ELF-1 (cell line): ENCODE results near the gene SLC35D2.
"Not testable (repeated sequence)": the region's sequence is repeated elsewhere in the genome, so short reads cannot be mapped to it uniquely, and the experiment has no call there.

Experiments
- DNase-seq: peaks from one replicate; pipeline ENCODE4 v3.0.0-alpha.2; 2016; ENCODE audit warnings: low read depth, low spot score

SLC35D2 gene

DNA sequence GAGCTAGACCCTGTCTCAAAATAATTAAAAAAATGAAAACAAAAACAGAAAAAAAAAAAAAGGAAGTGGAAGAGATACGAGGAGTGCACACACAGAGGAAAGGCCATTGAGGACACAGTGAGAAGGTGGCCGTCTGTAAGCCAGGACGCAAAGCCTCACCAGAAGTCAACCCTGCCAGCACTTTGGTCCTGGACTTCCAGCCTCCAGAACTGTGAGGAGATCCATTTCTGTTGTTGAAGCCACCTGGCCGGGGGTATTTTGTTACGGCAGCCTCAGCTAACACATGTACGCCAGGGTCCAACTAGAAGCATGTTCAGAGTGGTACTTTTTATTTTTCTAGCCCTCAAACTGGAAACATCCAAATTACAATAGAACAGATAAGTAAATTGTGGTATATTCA is 21.8 kb downstream of the SLC35D2 start:
- no peak for DNase-seq

DNA sequence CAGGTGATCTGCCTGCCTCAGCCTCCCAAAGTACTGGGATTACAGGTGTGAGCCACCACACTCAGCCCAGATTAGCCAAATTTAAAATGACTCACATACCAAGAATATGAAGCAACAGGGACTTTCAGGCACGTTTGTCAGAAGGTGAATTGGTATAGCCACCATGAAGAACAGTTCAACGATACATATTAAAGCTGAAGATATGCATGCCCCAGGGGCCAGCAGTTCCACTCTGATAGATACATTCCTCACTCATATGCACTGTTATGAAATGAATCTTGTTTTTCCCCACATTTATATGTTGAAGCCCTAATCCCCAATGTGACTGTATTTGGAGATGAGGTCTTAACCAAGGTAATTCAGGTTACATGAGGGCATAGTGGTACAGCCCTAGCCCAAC is 22.5 kb downstream of the SLC35D2 start:
- DNase-seq, result no peak

DNA sequence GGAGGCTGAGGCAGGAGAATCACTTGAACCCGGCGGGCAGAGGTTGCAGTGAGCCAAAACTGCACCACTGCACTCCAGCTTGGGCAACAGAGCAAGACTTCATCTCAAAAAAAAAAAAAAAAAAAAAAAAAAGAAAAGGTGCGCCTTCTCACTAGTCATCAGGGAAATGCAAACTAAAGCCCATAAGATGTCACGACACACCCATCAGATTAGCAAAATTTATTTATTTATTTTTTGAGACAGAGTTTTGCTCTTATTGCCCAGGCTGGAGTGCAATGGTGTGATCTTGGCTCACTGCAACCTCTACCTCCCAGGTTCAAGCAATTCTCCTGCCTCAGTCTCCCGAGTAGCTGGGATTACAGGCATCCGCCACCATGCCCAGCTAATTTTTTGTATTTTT is 23.0 kb downstream of the SLC35D2 start:
- DNase-seq, result not testable (repeated sequence)

DNA sequence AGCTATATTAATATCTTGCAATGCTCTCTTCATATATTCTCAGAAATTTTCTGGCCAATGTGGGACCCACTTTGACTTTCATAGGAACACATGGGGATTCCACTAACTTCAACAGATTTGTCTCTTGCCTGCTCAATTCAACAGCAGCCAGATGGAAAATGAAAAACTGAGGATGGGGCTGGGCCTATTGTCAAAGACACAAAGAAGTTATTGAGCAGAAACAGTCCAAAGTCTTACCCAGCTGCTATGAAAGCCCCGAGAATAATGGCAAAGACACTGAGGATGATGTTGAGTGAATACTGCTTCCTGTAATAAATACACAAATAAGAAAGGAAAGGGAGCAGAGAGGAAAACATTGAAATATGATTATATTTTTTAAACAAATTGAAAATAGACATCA is 32.6 kb downstream of the SLC35D2 start:
- DNase-seq, result no peak

DNA sequence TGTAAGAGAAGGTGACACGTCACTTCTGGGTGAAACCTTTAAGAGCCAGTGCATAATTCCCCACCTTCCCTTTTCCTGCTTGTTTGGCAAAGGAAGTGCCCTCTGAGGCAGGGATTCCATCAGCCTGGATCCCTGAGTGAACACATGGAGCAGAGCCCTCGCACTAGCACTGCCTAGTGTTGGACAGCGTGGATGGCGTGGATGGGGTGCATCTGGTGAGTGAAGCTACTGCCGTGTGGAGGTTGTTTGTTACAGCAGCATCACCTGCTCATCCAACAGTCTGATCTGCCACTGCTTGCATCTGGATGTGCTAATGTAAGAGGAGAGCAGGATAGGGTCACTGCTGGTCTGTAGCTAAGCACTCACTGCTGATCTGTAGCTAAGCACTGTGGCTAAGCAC is 35.2 kb downstream of the SLC35D2 start:
- DNase-seq, result no peak

DNA sequence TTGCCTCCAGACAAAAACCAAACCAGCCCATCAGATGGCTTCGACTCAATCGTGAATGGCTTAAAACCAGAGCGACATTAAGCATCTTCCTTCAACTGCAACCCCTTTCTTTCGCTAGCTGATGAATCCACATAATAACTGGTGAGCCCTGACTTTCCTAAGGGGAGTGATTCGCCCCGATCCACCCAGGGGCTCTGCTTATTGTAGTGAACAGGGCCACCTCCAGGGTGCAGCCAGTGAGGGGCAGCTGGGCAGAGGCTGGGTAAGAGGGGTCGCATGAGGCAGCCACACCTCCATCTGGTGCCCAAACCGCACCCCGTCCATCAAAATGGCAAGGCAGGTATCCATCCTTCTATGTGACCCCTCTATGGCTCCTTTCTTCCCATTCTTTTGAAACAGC is 38.0 kb downstream of the SLC35D2 start:
- DNase-seq, result no peak

DNA sequence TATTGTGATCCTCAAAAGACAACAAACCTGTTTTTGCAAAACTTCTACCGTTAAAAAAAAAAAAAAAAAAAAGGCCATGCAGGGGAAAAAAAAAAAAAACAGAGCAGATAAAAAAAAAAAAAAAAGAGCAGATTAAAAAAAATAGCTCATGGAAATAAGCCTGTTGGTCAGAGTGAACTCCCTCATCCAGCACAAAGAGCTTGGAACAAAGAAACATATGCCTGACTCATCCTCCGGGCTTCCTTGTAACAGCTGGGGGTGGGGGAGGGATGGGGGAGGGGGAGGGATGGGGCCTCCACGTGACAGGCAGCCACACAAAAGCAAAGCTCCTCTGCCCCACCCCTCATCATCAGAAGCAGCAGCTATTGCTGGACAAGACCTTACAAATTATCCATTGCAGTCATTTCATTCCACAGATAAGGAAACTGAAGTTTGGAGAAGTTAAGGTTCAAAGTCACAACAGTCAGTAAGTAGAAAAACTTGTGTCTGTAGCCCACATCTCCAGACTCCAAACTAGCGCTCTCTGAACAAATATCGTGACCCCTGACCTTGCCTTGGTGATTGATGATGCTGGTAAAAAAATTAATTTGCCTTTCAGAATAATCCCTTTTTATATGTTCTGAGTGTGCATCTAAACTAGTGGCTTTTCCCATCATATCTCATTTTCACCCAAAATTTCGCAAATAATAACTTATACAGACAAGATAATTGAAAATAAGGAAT is 38.9 kb downstream of the SLC35D2 start:
- DNase-seq, result peak; percentile 41

DNA sequence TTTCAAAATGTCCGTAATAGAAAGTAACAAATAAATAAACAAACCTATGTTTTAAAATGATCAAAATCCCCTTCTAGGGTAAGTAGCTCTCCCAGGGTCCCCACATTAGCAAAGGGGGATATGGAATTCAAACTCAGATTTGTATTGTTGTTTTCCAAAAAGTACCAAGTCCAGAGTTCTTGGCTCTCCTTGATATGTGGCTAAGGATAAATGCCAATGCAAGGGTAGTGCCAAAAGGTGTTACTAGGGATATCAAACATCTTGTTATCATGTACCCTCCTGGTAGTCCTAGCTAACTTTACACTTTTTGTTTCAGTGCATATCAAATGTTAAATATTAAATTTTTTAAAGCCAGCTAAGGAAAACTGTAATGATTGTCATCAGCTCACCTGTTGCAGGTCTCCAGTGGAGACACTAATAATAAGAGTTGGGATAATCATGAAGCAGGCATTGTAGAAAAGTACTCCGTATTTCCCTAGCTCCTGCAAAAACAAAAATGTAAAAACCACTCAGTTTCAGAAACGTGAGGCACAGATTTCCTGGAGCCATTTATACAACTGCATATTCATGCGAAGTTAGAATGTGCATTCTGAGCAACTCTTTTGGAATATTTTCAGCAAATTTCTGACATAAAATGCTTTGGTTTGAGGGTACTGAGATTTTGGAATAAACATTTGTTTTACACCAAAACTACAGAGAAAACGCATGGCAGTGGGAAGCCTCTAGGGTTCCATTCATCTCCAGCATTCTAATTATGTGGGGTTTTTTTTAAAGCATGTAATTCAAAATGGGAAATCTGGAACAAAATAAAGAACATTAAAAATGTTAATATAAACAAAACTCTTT is 39.8 kb downstream of the SLC35D2 start:
- no peak for DNase-seq

DNA sequence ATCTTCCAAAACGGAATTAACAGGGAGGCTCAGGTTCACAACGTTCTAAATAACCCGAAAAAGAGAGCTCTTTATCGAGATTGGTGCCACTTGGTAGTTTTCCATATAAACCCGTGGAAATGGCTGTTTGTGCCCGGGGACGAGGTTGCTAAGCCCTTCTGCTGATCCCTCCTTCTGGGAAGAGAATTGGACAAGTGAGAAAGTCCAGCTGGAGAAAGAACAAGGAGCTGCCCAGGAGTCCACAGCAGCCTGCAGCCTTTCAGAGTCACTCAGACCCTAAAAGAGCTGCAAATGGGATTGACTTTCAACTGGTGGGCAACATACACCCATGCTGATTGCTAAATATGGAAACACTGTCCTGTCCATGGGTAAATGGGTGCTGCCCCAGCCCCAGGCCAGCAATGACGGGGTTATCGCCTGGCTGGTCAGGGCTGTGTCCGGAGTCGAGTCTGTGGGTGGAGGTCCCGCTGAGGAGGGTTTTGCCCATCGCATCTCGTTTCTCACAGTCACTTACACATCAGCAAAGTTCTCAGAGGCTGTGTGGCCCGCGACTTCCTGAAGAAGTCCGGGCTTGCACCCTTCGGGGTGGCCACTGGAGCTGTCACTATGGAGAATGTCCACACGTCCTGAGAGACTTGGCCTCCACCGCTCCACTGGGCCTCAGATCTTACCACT is 40.8 kb downstream of the SLC35D2 start:
- no peak for DNase-seq

DNA sequence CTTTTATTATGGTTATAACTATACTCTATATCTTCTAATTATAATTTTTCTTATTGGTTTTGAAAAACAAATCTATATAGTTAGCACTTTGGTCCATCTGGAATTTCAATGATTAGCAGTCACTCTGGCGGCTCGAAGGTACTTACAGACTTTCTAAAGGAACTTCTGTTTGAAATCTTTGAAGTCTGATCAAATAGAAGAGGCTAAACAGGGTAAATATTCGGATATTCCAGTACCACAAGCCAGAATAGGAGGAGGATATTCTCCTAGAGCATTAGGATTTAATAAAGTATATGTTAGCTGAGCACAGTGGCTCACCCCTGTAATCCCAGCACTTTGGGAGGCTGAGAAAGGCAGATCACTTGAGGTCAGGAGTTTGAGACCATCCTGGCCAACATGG is 42.8 kb downstream of the SLC35D2 start:
- DNase-seq, result no peak

DNA sequence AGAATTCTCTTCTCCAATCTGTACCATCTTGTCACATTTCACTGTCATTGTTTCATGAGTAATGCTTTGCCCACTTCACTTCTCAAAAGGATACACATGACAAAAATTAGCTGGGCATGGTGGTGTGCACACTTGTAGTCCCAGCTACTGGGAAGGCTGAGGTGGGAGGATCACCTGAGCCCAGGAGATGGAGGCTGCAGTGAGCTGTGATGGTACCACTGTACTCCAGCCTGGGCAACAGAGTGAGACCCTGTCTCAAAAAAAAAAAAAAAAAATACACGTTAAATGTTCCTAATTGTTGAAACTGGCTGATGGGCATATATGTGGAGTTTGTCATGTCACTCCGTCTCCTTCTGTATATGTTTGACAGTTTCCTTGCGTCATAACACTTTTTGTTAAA is 45.2 kb downstream of the SLC35D2 start:
- no peak for DNase-seq

DNA sequence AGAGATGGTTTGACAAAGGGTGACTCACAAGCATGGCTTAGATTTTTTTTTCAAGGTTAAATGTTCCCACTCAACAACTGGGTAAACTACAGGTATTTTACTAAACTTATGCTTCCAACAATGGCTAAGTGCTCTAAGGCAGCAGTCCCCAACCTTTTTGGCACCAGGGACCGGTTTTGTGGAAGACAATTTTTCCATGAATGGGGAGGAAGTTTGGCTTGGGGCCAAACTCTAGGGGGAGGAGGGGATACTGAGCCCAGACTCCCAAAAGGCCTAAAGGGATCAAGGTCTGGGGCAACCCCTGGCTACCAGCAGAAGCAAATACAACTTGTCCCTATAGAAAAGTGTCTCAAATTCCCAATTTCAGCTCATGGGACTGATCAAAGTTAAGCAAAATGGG is 49.6 kb downstream of the SLC35D2 start:
- DNase-seq, result no peak

DNA sequence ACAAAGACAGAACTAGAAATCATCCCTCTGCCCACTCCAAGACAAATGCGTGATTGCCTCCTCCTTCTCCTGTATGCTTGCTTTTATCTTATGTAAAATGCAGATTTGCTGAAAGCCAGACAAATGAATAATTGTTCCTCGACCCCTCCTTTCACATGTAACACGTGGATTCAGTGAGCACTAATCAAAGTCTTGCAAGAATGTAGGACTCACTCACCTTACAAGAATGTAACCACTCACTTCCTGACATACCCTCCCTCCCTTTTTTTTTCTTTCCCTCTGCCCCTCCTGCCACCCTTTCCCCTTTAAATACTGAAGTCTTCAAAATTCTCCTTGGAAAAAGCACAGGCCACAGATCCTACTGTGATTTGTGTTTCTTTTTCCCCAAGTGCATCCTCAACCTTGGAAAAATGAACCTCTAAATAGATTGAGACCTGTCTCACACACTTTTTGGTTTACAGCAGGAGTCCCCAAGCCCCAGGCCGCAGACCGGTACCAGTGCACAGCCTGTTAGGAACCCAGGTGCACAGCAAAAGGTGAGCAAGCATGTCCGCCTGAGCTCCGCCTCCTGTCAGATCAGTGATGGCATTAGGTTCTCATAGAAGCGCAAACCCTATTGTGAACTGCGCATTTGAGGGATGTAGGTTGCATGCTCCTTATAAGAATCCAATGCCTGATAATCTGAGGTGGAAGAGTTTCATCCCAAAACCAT is 52.1 kb downstream of the SLC35D2 start:
- no peak for DNase-seq

DNA sequence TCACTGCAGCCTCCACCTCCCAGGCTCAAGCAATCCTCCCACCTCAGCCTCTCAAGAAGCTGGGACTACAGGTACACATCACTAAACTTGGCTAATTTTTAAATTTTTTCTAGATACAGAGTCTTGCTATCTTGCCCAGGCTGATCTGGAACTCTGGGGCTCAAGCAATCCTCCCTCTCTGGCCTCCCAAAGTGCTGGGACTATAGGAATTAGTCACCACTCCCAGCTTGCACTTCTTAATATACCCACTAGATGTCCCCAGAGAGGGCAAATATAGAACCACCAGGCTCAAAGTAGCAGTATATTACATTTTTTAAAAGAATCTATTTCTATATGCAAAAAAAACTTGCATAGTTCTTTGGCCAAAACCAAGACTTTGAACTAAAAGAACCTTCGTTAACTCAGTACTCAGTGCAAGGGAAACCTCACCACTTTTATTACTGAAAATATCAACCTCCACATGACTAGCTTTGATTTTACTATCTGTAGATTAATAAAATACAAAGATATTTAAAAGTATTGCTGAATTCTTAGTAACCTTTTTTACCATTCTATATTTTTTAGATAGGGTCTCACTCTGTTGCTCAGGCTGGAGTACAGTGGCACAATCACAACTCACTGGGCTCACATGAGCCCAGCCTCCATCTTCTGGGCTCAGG is 55.7 kb downstream of the SLC35D2 start:
- peak; percentile 15 for DNase-seq

DNA sequence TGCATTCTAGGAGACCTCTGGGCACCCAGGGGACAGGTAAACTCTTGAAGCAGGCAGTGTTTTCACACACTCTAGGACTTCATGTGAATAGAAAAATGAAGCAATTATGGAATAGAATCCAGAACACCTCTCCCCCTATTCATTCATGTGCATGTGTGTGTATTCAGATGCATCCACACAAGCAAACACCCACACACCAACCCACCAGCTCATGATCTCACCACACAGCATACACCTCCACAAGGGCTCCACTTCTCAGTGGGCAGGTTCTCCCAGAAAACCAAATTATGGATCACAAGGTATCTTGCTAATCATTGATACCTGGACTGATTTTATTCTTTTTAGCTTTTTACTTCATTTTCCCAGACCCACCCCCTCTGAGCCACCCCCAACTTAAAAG is 60.3 kb downstream of the SLC35D2 start:
- no peak for DNase-seq

DNA sequence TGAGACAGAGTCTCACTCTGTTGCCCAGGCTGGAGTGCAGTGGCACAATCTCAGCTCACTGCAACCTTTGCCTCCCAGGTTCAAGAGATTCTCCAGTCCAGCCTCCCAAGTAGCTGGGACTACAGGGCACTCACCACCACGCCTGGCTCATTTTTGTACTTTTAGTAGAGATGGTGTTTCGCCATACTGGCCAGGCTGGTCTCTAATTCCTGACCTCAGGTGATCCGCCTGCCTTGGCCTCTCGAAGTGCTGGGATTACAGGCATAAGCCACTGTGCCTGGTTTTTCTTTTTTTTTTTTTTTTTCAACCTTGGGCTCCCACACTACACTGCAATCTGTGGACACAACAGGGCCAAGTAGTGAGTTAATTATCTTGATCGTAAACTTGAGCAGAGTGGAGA is 60.8 kb downstream of the SLC35D2 start:
- peak; percentile 18 for DNase-seq

DNA sequence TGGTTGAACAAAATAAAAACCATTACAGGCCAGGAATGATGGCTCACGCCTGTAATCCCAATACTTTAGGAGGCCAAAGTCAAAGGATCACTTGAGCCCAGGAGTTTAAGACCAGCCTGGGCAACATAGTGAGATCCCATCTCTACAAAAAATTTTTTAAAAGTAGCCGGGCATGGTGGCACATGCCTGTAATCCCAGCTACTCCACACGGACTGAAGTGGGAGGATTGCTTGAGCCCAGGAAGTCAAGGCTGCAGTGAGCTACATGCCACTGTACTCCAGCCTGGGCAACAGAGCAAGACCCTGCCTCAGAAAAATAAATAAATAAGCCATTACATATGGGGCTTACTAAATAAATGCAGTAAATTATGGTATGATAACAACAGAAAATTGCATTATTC is 61.3 kb downstream of the SLC35D2 start:
- not testable (repeated sequence) for DNase-seq

DNA sequence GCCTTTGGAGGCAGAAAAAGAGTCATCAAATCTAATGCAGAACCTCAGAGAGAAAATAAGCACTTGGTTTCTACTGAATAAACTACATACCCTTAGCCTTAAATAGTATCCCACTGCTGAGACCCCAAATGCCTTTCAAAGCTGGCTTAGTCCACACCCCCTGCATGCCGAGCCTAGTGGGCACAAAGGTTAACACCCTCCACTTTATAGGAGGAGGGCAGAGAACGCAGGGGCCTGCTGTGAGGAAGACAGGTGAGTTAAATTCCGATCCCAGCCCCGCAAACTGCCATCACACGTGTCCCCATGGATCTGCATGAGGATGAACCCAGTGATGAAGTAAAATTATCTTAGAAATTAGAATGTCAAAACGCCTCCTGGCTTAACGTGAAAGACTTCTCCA is 62.0 kb downstream of the SLC35D2 start:
- no peak for DNase-seq

DNA sequence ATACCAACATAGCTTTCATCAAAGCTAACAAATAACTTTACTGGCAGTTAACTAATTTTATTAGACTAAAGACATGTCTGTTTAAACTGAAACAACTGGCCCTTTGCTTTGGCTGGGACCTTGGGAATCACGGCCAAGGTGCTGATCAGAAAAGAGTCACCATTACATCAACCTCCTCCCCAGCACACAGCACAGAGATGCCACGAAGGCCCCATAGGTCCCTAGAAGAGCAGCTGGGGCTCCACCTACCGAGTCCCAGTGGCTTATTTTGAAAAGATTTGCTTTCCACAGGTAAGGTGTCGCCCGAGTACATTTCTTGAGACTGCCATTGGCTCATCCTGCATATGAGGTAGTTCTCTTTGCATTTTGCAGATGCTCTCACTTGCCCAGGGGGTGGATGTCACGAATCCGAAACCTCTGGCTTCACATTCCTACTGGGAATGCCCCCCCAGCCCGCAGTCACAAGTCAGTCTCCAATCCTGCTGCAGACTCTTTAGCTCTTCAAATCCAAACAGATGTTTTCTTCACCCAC is 62.7 kb downstream of the SLC35D2 start:
- DNase-seq, result peak; percentile 11

DNA sequence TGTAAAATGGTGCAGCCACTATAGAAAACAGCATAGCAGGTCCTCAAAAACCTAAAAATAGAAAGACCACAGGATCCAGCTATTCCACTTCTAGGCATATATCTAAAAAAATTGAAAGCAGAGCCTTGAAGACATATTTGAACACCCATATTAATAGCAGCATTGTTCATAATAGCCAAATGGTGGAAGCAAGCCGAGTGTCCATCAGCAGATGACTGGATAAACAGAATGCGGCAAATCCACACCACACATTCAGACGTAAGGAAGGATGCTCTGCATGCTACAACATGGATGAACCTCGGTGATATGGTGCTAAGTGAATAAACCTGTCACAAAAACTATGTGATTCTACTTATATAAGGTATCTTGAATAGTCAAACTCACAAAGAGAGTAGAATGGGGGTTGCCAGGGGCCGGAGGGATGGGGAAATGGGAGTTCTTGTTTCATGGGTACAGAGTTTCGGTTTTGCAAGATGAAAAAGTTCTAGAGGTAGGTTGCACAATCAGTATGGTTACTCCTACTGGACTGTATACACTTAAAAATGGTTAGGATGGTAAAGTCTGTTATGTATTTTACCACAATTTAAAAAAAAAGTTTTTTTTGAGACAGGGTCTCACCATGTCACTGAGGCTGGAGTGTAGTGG is 64.5 kb downstream of the SLC35D2 start:
- no peak for DNase-seq
